Measurements from ENCODE around the gene CLEC20A. TPM values are rescaled to one million over a fixed set of nuclear protein-coding genes. Genes with fewer than 3 reads are reported as not detected.

The CLEC20A gene
- total RNA-seq, 2 donors from 2014 or later, result not detected

DNA sequence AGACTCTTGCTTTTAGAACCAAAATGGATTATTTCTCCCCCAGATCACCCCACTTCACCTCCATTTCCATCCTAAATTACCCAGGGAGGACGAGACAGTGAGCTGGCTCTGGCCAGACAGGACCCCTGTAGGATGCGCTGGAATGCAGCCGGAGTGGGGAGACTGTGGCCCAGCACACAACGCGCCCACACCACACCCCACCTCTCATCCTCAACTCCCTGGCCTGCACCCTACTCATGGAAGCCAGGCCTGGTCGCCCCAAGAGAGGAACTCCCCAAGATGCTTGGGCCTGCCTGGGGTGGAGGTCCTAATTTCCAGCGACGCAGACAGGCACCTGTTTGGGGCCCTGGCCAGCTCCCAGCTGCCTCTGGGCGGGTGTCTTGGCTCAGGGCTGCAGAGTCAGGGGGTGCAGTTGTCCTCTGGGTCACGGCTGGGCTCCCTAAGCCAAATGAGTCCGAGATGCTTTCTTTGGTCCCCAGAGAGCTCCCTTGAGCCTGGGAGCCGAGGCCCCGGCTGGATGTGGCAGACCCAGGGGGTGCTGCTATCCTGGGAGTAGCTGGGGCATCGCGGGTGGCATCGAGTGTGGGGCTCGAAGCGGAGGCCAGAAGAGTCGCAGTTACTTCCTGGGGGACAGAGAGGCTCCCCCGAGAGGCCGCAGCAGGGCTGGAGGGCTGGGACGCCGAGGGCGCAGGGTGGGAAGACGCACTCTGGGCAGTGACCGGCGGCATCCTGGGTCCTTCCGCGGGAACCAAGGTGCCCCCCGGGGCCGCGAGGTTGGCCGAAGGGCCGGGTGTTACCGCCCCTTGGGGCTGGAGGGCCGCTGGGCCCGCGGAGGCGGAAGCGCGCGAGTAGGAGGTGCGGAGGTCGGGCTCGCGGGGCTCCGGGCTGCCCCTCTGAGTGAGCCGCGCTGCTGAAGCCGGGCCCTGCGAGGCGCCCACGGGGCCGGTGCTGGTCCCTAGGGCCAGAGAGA, 10.4 kb downstream of the CLEC20A start:
- no peak overlapping the region for H3K27ac ChIP-seq
- H3K4me3 ChIP-seq, result no peak overlapping the region
- no peaks in the 10 kb centered on the region for H3K36me3 ChIP-seq (replicated peaks in 1 of 2; ENCODE audit: insufficient read depth in 1 of 2, low read depth in 2 of 2)
- no peaks in the 10 kb centered on the region for H3K27me3 ChIP-seq
- WGBS, 2 donors, result 37 to 96% methylated on average over 5 to 54 of the region's 54 CpGs
- intact Hi-C loops (cut with DNase I), result no loop called here
- no peaks in the 10 kb centered on the region for H3K9me3 ChIP-seq
- no peaks in the 10 kb centered on the region for H3K4me1 ChIP-seq
- TF ChIP-seq POLR2A (IDR thresholded peaks at IDR 0.05), result no peak
- TF ChIP-seq, protein P1, sequence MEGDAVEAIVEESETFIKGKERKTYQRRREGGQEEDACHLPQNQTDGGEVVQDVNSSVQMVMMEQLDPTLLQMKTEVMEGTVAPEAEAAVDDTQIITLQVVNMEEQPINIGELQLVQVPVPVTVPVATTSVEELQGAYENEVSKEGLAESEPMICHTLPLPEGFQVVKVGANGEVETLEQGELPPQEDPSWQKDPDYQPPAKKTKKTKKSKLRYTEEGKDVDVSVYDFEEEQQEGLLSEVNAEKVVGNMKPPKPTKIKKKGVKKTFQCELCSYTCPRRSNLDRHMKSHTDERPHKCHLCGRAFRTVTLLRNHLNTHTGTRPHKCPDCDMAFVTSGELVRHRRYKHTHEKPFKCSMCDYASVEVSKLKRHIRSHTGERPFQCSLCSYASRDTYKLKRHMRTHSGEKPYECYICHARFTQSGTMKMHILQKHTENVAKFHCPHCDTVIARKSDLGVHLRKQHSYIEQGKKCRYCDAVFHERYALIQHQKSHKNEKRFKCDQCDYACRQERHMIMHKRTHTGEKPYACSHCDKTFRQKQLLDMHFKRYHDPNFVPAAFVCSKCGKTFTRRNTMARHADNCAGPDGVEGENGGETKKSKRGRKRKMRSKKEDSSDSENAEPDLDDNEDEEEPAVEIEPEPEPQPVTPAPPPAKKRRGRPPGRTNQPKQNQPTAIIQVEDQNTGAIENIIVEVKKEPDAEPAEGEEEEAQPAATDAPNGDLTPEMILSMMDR (IDR thresholded peaks at IDR 0.05), result no peak
- DNase-seq, result no peak
- ATAC-seq, result no peak

DNA sequence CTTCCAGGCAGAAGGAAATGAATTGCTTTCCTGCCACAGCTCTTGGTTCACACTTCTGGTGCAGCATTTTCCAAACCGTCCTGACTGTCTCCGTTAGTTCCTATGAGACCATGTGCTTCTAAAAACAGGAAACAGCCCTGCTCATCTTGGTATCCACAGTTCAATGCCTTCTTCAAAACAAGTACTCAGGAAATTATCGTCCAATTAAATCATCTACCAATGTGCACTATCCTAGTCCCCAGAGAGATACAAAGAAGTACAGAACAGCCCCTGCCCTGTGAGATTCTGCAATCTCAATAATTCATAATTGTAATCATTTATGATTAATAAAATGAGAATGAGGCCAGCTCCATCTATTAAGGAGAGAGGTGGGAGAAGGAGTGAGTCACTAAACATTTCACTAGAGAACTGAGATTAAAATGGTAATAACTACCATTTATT, 11.2 kb downstream of the CLEC20A start:
- no peak for ATAC-seq
- DNase-seq, result no peak
- H3K4me3 ChIP-seq, result no peak overlapping the region
- intact Hi-C loops (cut with DNase I), result no loop called here
- no peaks in the 10 kb centered on the region for H3K27me3 ChIP-seq
- WGBS, 2 donors, result 41 to 68% methylated on average over 3 of the region's 3 CpGs
- H3K4me1 ChIP-seq, result no peaks in the 10 kb centered on the region
- H3K27ac ChIP-seq, result no peak overlapping the region
- no peaks in the 10 kb centered on the region for H3K9me3 ChIP-seq
- TF ChIP-seq, protein P1 (IDR thresholded peaks at IDR 0.05), result no peak
- TF ChIP-seq POLR2A (IDR thresholded peaks at IDR 0.05), result no peak
- no peaks in the 10 kb centered on the region for H3K36me3 ChIP-seq (replicated peaks in 1 of 2; ENCODE audit: insufficient read depth in 1 of 2, low read depth in 2 of 2)

DNA sequence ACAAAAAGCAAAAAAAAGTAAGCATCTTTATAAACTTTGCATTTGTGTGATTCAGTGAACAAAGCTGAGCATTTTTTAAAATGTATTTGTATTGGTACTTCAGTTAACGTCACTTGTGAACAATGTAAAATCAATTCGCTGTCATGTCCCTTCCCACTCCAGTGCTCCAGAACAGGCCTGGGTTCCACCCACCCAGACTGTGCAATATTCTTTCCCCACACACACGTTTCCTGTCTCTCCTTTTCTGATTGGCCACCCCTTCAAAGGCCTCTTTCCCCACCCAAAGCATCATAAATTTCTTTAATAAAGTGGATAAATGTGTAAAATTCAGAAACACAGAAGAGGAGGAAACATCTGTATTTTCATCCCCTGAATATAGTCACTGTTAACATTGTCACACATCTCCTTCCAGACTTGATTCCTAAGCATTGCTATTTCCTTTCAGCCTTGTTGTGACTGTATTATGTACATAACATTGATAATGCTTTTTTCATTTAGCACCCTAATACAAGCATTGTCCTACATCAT, 12.0 kb downstream of the CLEC20A start:
- H3K4me3 ChIP-seq, result no peak overlapping the region
- intact Hi-C loops (cut with DNase I), result no loop called here
- H3K27me3 ChIP-seq, result no peaks in the 10 kb centered on the region
- H3K27ac ChIP-seq, result no peak overlapping the region
- H3K36me3 ChIP-seq (replicated peaks in 1 of 2; ENCODE audit: insufficient read depth in 1 of 2, low read depth in 2 of 2), result no peaks in the 10 kb centered on the region
- no peaks in the 10 kb centered on the region for H3K4me1 ChIP-seq
- no peak for TF ChIP-seq POLR2A (IDR thresholded peaks at IDR 0.05)
- TF ChIP-seq, protein P1 (IDR thresholded peaks at IDR 0.05), result no peak
- WGBS, 2 donors, result 49 to 54% methylated on average over 3 of the region's 3 CpGs
- DNase-seq (no peak), ATAC-seq (no peak)
- H3K9me3 ChIP-seq, result no peaks in the 10 kb centered on the region

DNA sequence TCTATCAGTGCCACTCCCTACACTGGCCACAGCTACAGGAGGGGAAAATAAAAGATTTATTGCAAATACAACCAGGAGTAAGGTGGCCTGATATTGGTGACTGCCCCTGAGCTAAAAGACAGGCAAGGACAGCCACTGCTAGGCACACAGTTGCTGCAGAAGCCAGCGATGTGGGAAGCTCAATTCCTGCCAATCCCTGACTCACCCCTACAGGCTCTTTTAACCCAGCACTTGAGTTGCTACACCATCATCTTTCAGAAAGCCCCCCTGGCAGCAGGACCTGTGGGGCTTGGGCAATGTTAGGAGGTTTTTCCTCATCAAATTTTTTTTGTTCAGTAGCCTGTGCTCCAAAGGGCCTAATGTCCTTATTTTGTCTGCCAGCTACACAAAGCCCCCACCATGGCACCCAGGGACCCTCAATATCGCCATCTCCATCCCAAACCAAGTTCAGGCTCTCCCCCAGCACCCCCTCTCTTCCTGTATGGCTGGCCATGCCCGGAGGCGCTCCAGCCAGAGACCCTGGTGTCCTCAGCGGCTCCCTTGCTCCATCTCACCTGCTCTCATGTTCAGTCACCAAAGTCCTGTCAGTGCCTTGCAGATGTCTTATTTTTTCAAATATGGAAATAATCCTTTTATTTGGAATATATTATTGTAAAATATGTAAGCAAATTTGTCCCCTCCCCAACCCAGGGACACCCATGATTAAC, 13.4 kb downstream of the CLEC20A start:
- ATAC-seq, result no peak
- peaks cover 4% of the 10 kb centered on the region for H3K4me1 ChIP-seq
- H3K27me3 ChIP-seq, result no peaks in the 10 kb centered on the region
- WGBS, 2 donors, result 85 to 89% methylated on average over 5 of the region's 5 CpGs
- H3K9me3 ChIP-seq, result no peaks in the 10 kb centered on the region
- intact Hi-C loops (cut with DNase I), result no loop called here
- H3K4me3 ChIP-seq, result no peak overlapping the region
- H3K36me3 ChIP-seq (replicated peaks in 1 of 2; ENCODE audit: insufficient read depth in 1 of 2, low read depth in 2 of 2), result no peaks in the 10 kb centered on the region
- DNase-seq, result no peak
- no peak for TF ChIP-seq POLR2A (IDR thresholded peaks at IDR 0.05)
- TF ChIP-seq, protein P1 (IDR thresholded peaks at IDR 0.05), result no peak
- no peak overlapping the region for H3K27ac ChIP-seq

Data from body of pancreas (tissue), 4 donors.